Mammary epithelial cell (primary cell): ENCODE results near the gene PLB1.

ENCODE experiments used
- EZH2 ChIP-seq: IDR thresholded peaks from 2 replicates; pipeline ENCODE4 v1.6.1; 2012; ENCODE audit warnings: low read length, inconsistent platforms, borderline replicate concordance
- TF ChIP-seq, protein P1 (sequence below), 2 donors: IDR thresholded peaks in 1 of 2; conservative IDR thresholded peaks in 1 of 2; 2 replicates each; pipeline ENCODE4 v1.5.1; 2011 to 2012; ENCODE audit warnings: inconsistent platforms in 2 of 2, low read length in 2 of 2, mild to moderate bottlenecking in 2 of 2, control low read depth in 1 of 2, low read depth in 1 of 2; ENCODE audit not compliant: insufficient read depth in 1 of 2; ENCODE audit errors: extremely low read depth in 1 of 2

GRCh38 chr2:28552045-28552823 is 56.4 kb downstream of the PLB1 start:
- TF ChIP-seq, protein P1, sequence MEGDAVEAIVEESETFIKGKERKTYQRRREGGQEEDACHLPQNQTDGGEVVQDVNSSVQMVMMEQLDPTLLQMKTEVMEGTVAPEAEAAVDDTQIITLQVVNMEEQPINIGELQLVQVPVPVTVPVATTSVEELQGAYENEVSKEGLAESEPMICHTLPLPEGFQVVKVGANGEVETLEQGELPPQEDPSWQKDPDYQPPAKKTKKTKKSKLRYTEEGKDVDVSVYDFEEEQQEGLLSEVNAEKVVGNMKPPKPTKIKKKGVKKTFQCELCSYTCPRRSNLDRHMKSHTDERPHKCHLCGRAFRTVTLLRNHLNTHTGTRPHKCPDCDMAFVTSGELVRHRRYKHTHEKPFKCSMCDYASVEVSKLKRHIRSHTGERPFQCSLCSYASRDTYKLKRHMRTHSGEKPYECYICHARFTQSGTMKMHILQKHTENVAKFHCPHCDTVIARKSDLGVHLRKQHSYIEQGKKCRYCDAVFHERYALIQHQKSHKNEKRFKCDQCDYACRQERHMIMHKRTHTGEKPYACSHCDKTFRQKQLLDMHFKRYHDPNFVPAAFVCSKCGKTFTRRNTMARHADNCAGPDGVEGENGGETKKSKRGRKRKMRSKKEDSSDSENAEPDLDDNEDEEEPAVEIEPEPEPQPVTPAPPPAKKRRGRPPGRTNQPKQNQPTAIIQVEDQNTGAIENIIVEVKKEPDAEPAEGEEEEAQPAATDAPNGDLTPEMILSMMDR (conservative IDR thresholded peaks at IDR 0.05 in 1 of 2, IDR thresholded peaks at IDR 0.05 in 1 of 2; ENCODE audit: extremely low read depth in 1 of 2, insufficient read depth in 1 of 2, low read depth in 1 of 2, low read length in 2 of 2), result no peak
- no peak for TF ChIP-seq EZH2
